Mesangial cell (primary cell): ENCODE results near the gene HSPA14. TPM values are rescaled to one million over a fixed set of nuclear protein-coding genes. Genes with fewer than 3 reads are reported as not detected.

ENCODE experiments used
- total RNA-seq: library from RNA; depleted of rRNA; stranded (reverse); fragments of >200 nt; gene quantifications from 2 replicates; pipeline ENCODE4 v1.2.3, GENCODE V29; 2015

HSPA14 gene, protein sequence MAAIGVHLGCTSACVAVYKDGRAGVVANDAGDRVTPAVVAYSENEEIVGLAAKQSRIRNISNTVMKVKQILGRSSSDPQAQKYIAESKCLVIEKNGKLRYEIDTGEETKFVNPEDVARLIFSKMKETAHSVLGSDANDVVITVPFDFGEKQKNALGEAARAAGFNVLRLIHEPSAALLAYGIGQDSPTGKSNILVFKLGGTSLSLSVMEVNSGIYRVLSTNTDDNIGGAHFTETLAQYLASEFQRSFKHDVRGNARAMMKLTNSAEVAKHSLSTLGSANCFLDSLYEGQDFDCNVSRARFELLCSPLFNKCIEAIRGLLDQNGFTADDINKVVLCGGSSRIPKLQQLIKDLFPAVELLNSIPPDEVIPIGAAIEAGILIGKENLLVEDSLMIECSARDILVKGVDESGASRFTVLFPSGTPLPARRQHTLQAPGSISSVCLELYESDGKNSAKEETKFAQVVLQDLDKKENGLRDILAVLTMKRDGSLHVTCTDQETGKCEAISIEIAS
- 3.4 and 13.0 TPM in 2 replicates for total RNA-seq

DNA sequence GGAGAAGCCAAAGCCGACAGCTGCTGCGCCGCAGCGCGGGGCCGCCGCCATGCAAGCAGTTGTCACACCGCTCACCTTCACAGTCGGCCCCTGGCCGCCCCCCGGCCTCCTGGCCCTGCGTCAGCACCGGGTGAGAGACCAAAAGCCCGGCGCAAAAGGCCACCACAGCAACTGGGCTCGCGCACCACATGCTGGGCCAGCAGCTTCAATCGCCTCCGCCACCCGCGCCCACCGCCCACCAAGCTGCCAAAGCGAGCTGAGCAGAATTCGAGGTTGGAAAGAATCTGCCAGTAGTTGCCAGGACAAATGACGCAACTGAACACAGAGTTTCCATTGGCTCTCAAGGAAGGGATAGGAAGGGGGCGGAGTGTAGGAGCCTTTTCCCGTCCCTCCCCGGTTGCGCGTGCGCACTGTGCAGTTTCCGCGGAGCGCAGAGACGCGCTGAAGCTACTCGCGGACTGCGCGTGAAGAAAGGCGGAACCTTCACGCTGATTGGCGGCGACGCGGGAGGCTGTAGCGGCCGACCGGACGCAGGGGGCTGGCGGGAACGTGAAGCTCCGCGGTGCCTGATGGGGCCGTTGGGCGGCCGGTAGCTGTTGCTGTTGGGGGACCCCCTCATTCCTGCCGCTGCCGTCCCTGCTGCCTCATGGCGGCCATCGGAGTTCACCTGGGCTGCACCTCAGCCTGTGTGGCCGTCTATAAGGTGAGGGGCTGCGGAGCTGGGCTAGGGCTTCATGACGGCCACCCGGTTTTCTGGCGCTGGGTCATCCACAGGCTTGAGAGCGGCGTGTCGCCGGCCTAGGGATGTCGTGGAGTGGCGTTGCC is at the start of gene HSPA14, which contains the start of the genes CDNF and MSANTD7:
Gene HSPA14, plus strand, starts transcription at position 550 of the 825 bp plus-strand sequence. Its CDS starts 97 bp downstream, at position 647.
Gene CDNF, minus strand, starts transcription at position 281 of the 825 bp plus-strand sequence. Its CDS starts 91 bp downstream, at position 190.
Gene MSANTD7, plus strand, starts transcription at position 550 of the 825 bp plus-strand sequence. CDS start 3,979 bp downstream, outside the sequence.

DNA sequence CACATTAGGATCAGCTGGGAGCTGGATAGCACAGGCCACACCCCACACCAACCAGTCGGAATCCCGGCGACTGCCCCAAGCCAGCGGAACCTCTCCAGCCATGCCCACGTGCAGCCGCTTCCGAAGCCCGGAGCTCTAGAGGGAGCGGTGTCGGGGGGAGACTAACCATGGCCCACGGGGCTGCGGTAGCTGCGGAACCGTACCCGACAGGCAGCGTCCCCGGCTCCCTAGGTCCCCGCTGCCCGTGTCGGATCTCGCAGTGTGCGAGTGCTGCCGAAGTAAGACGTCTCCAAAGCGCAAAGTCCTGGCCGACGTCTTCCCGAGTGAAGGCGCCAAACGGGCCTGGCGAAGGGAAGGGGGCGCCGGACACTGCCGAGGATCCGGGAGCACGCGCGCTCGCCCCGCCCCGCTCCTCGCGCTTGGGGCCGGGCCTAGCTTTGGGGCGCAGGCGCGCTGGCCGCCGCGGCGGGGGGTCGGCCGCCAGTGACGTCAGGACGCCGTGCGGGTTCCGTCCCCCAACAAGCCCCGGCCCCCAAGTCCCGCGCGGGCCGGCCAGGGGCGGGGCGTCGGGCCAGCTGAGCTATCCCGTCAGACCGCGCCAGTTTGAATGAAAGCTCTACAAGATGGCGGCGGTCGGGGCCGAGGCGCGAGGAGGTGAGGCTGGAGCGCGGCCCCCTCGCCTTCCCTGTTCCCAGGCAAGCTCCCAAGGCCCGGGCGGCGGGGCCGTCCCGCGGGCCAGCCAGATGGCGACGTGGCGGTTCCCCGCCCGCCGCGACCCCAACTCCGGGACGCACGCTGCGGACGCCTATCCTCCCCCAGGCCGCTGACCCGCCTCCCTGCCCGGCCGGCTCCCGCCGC is 40.4 kb downstream of the HSPA14 start, which contains the start of gene SUV39H2:
Gene SUV39H2, plus strand, starts transcription at position 601 of the 858 bp plus-strand sequence. Its CDS starts 23 bp downstream, at position 624.

Other genes with a start within 250 kb of the HSPA14 start
- gene FAM107B, start 63.4 kb upstream of the HSPA14 start, total RNA-seq = 8.7 and 11.2 TPM in 2 replicates
- gene CDNF, start 269 bp upstream of the HSPA14 start, total RNA-seq = 1.8 TPM in 1 of 2 replicates, not detected in the other
- gene MSANTD7, start within 50 bp of the HSPA14 start, total RNA-seq = 7.7 and 9.8 TPM in 2 replicates
- 4.8 and 13.5 TPM in 2 replicates for gene SUV39H2, start 40.6 kb downstream of the HSPA14 start, total RNA-seq
- gene DCLRE1C, start 115.8 kb downstream of the HSPA14 start, total RNA-seq = 5.1 and 5.8 TPM in 2 replicates
- not detected in 2 replicates for gene MEIG1, start 121.1 kb downstream of the HSPA14 start, total RNA-seq
- 0.89 and 3.1 TPM in 2 replicates for gene OLAH, start 205.6 kb downstream of the HSPA14 start, total RNA-seq